Measurements from ENCODE around the gene MYOM3. TPM values are rescaled to one million over a fixed set of nuclear protein-coding genes. Genes with fewer than 3 reads are reported as not detected.
"Not testable (repeated sequence)": the region's sequence is repeated elsewhere in the genome, so short reads cannot be mapped to it uniquely, and the experiment has no call there.

MYOM3 gene
- total and polyA plus RNA-seq, 2 of the 4 experiments (the other 2 are of a cell fraction): 0.03 TPM; not detected in 1

DNA sequence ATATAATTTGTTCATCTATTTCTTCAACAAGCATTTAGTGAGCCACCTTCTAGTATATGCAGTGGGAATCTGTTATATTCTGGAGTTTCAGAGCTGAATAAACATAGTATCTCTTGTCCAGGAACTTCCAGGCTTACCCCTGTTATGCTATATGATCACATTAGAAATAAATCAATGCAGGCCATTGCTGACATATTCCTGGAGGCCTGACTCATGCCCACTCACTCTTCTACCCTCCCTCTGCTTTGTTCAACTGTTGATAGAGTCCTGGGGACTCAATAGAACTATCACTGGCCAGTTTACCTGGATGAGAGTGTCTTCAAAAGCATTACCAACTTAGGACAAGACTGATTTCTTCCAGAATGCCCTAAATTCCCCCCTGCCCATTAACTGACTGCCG, 102.5 kb downstream of the MYOM3 start:
- Histone ChIP-seq H3K4me2 (ENCODE audit: low read depth, low read length) (no peak overlapping the region), H4K5ac (ENCODE audit: low read depth, low read length) (no peak overlapping the region), H3K36me3 (ENCODE audit: control insufficient read depth, insufficient read depth, low read length) (no peaks in the 10 kb centered on the region), H2BK5ac (ENCODE audit: low read depth, low read length, poor library complexity, severe bottlenecking) (no peak overlapping the region), H3K9me1 (ENCODE audit: insufficient read depth, low read length) (peaks cover 8% of the 10 kb centered on the region), H2AK5ac (ENCODE audit: low read depth, low read length) (no peak overlapping the region), H2BK20ac (ENCODE audit: low read depth, low read length) (no peak overlapping the region; the same call in 1 of the 2 replicates), H3K4me3 (ENCODE audit: insufficient read depth, low read depth, low read length) (no peak overlapping the region), H3K9ac (ENCODE audit: low read depth, low read length) (no peak overlapping the region), H3K27me3 (ENCODE audit: control insufficient read depth, insufficient read depth, low read length) (no peaks in the 10 kb centered on the region), H4K91ac (ENCODE audit: insufficient read depth, low read depth, low read length) (no peak overlapping the region), H3K79me1 (ENCODE audit: low read depth in 1 of 2, low read length in 2 of 2) (no peaks in the 10 kb centered on the region), H3K4me1 (ENCODE audit: control insufficient read depth, insufficient read depth, low read length) (peaks cover 4% of the 10 kb centered on the region; the same call in 1 of the 2 replicates), H4K20me1 (ENCODE audit: insufficient read depth, low read length) (no peaks in the 10 kb centered on the region), H3K4ac (ENCODE audit: low read depth, low read length) (0 out of 2 replicates have a peak overlapping the region, but pooled peaks have one; percentile 21), H2AFZ (replicated peaks; ENCODE audit: low read length, poor library complexity) (no peak overlapping the region), H4K8ac (ENCODE audit: low read depth in 2 of 2, low read length in 2 of 2) (no peak overlapping the region), H2BK120ac (ENCODE audit: low read depth, low read length) (peak overlapping the region; percentile 63; the same call in 1 of the 2 replicates), H3K56ac (ENCODE audit: extremely low read depth, insufficient read depth, low read length) (no peak overlapping the region), H3K18ac (ENCODE audit: low read depth, low read length) (no peak overlapping the region), H3K27ac (ENCODE audit: insufficient read depth, low read length) (no peak overlapping the region), H3K9me3 (ENCODE audit: control insufficient read depth, insufficient read depth, low read length) (no peaks in the 10 kb centered on the region), H2AK9ac (replicated peaks; ENCODE audit: low read depth, low read length, poor library complexity) (no peak overlapping the region), H2BK15ac (ENCODE audit: low read depth, low read length) (no peak overlapping the region), H3K23ac (ENCODE audit: low read depth, low read length) (no peak overlapping the region), H3K14ac (replicated peaks; ENCODE audit: low read depth, low read length) (0 out of 2 replicates have a peak overlapping the region, but pooled peaks have one; percentile 52)
- in situ Hi-C loops (cut with MboI; ENCODE audit: low sequenced_read_pairs): no loop called here
- ATAC-seq (ENCODE audit: low read depth): peak; percentile 91
- WGBS, 2 experiments (ENCODE audit: extremely low coverage in 2 of 2, insufficient read length in 1 of 2): 80% methylated on average over 1 of the region's 1 CpG; no CpG with 5 or more reads in 1 of the 2 experiments
- intact Hi-C loops (cut with micrococcal nuclease): no loop called here
- ChIA-PET POLR2A (ENCODE audit: unreplicated experiment) (no interaction called here), CTCF (interaction anchor here (0.7 kb wide), 1 partner anchor 9 kb away, joined by 3 read pairs; no protein-coding TSS in a partner anchor)
- DNase-seq: peak; percentile 78
- TF ChIP-seq FOS (IDR thresholded peaks at IDR 0.05; ENCODE audit: low read depth, low read length) (peak; percentile 60; the same call in 1 of the 2 replicates), CHD1 (IDR thresholded peaks at IDR 0.05; ENCODE audit: low read depth, low read length) (no peak)
- dilution Hi-C loops (cut with HindIII; ENCODE audit: low sequenced_read_pairs, unreplicated experiment): no loop called here
- BruUV-seq (replicated peaks): no TSS peak

DNA sequence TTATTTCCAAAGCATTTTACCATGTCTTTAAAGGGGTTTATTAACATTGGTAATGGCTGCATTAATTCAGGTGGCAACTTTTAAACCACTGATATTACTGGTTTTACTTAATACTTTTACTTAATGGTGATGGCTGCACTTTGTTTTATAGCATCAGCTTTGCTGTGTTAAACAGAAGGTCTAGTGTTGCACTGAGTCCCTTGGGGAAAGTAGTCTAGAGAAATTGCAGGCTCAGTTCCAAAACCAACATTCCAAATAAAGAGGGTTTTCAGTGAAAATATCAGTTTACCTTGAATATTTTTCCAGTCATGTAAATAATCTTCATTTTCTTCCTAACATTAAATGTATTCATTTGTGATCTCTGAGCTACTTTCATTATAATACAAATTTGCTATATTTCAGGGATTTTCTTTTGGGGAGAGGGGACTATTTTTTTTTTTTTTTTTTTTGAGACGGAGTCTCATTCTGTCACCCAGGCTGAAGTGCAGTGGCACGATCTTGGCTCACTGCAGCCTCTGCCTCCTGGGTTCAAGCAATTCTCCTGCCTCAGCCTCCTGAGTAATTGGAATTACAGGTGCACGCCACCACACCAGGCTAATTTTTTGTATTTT, 103.3 kb downstream of the MYOM3 start:
- H2BK5ac ChIP-seq (ENCODE audit: low read depth, low read length, poor library complexity, severe bottlenecking); H2AFZ ChIP-seq (replicated peaks; ENCODE audit: low read length, poor library complexity); H3K27ac ChIP-seq (ENCODE audit: insufficient read depth, low read length); H4K20me1 ChIP-seq (ENCODE audit: insufficient read depth, low read length); H3K79me1 ChIP-seq (ENCODE audit: low read depth in 1 of 2, low read length in 2 of 2); H3K4me3 ChIP-seq (ENCODE audit: insufficient read depth, low read depth, low read length); BruUV-seq (replicated peaks); POLR2A ChIA-PET (ENCODE audit: unreplicated experiment); H3K27me3 ChIP-seq (ENCODE audit: control insufficient read depth, insufficient read depth, low read length); H3K9ac ChIP-seq (ENCODE audit: low read depth, low read length); H2AK5ac ChIP-seq (ENCODE audit: low read depth, low read length); H3K4ac ChIP-seq (ENCODE audit: low read depth, low read length); H4K5ac ChIP-seq (ENCODE audit: low read depth, low read length); H2BK20ac ChIP-seq (ENCODE audit: low read depth, low read length); H3K9me3 ChIP-seq (ENCODE audit: control insufficient read depth, insufficient read depth, low read length); H3K4me1 ChIP-seq (ENCODE audit: control insufficient read depth, insufficient read depth, low read length); H4K91ac ChIP-seq (ENCODE audit: insufficient read depth, low read depth, low read length); H2AK9ac ChIP-seq (replicated peaks; ENCODE audit: low read depth, low read length, poor library complexity); dilution Hi-C loops (cut with HindIII; ENCODE audit: low sequenced_read_pairs, unreplicated experiment); H2BK15ac ChIP-seq (ENCODE audit: low read depth, low read length); H3K14ac ChIP-seq (replicated peaks; ENCODE audit: low read depth, low read length); H4K8ac ChIP-seq (ENCODE audit: low read depth in 2 of 2, low read length in 2 of 2); H3K9me1 ChIP-seq (ENCODE audit: insufficient read depth, low read length); ATAC-seq (ENCODE audit: low read depth); H3K4me2 ChIP-seq (ENCODE audit: low read depth, low read length); H2BK120ac ChIP-seq (ENCODE audit: low read depth, low read length); in situ Hi-C loops (cut with MboI; ENCODE audit: low sequenced_read_pairs); H3K36me3 ChIP-seq (ENCODE audit: control insufficient read depth, insufficient read depth, low read length); H3K56ac ChIP-seq (ENCODE audit: extremely low read depth, insufficient read depth, low read length); intact Hi-C loops (cut with micrococcal nuclease); H3K23ac ChIP-seq (ENCODE audit: low read depth, low read length); H3K18ac ChIP-seq (ENCODE audit: low read depth, low read length): not testable (repeated sequence)
- WGBS, 2 experiments (ENCODE audit: extremely low coverage in 2 of 2, insufficient read length in 1 of 2): no CpG with 5 or more reads among the region's 3 CpGs
- peak; percentile 28 for DNase-seq
- CTCF ChIA-PET: interaction anchor here (0.7 kb wide), 1 partner anchor 10 kb away, joined by 3 read pairs; no protein-coding TSS in a partner anchor
